GM12878 (cell line): ENCODE results near the gene DLL1. TPM values are rescaled to one million over a fixed set of nuclear protein-coding genes. Genes with fewer than 3 reads are reported as not detected.

Experiments used
- ATAC-seq: fragments of 200-7000 bp; cut with Tn5 transposase; 3 replicates; pipeline ENCODE4 v1.9.1; 2020; ENCODE audit warnings: mild to moderate bottlenecking, moderate library complexity
- BruUV-seq: library from RNA; stranded (reverse); fragments of 400-500 nt; replicated peaks from 2 replicates; lab custom pipeline; 2021; lab: Mats Ljungman, UMichigan
- CTCF ChIA-PET: fragments of 300-600 bp; sonication (Branson Sonifier 250); formaldehyde crosslinking; extraction: SDS; loops from one replicate; lab custom pipeline; 2021; ENCODE audit warnings: inconsistent platforms; lab: Yijun Ruan, JAX
- POLR2A ChIA-PET: fragments of 350-600 bp; formaldehyde crosslinking; extraction: SDS; loops from one replicate; lab custom pipeline; 2021; ENCODE audit warnings: inconsistent platforms; lab: Charles Lee
- RAD21 ChIA-PET: fragments of 300-600 bp; sonication (Branson Sonifier 250); formaldehyde crosslinking; loops from one replicate; lab custom pipeline; 2023; ENCODE audit warnings: antibody characterized with exemption; ENCODE audit not compliant: unreplicated experiment; lab: Charles Lee
- SMC1A ChIA-PET: fragments of 300-600 bp; sonication (Branson Sonifier 250); formaldehyde crosslinking; loops from one replicate; lab custom pipeline; 2023; ENCODE audit not compliant: unreplicated experiment, uncharacterized antibody; lab: Charles Lee
- DNase-seq: peaks from one replicate; pipeline ENCODE4 v3.0.0-alpha.2; 2011; ENCODE audit warnings: low read depth, low spot score
- FAIRE-seq: peaks from 3 replicates; lab custom pipeline; 2011; peaks lifted over from hg19 to GRCh38; lab: Jason Lieb, UNC
- H2AFZ ChIP-seq: 2 replicates; pipeline ENCODE4 v1.6.0; 2011; ENCODE audit warnings: low read depth, low read length, control low read depth; ENCODE audit not compliant: control insufficient read depth
- H3K27ac ChIP-seq: 2 replicates; pipeline ENCODE4 v1.5.1; 2011; ENCODE audit warnings: control low read depth; ENCODE audit not compliant: control insufficient read depth, insufficient read depth
- H3K27me3 ChIP-seq, 2 experiments: replicated peaks in 1 of 2; 2 replicates each; pipeline versions ENCODE4 v1.6.0 to v1.6.1; 2011; ENCODE audit warnings: low read length in 1 of 2; ENCODE audit not compliant: control insufficient read depth in 2 of 2, insufficient read depth in 2 of 2
- H3K36me3 ChIP-seq, 2 experiments: 2 replicates each; pipeline ENCODE4 v1.5.1; 2011; ENCODE audit warnings: low read length in 1 of 2; ENCODE audit not compliant: control insufficient read depth in 2 of 2, insufficient read depth in 2 of 2
- H3K4me1 ChIP-seq: 2 replicates; pipeline ENCODE4 v1.6.1; 2011; ENCODE audit warnings: mild to moderate bottlenecking, low read length, moderate library complexity, mixed read lengths; ENCODE audit not compliant: control insufficient read depth, insufficient read depth
- H3K4me2 ChIP-seq: 2 replicates; pipeline ENCODE4 v1.6.0; 2011; ENCODE audit warnings: control low read depth; ENCODE audit not compliant: control insufficient read depth, insufficient read depth
- H3K4me3 ChIP-seq: fragments of 200-600 bp; sonication (generic); 2 replicates; pipeline ENCODE4 v1.5.1; 2016
- H3K79me2 ChIP-seq: 2 replicates; pipeline ENCODE4 v1.6.0; 2011; ENCODE audit warnings: low read length; ENCODE audit not compliant: control insufficient read depth, insufficient read depth
- H3K9ac ChIP-seq: 2 replicates; pipeline ENCODE4 v1.8.0; 2011; ENCODE audit warnings: low read length, control low read depth, mixed read lengths; ENCODE audit not compliant: control insufficient read depth, insufficient read depth
- H3K9me3 ChIP-seq: replicated peaks from 3 replicates; pipeline ENCODE4 v1.5.1; 2011; ENCODE audit warnings: mild to moderate bottlenecking, low read length; ENCODE audit not compliant: control insufficient read depth, insufficient read depth
- H4K20me1 ChIP-seq: 2 replicates; pipeline ENCODE4 v1.6.0; 2011; ENCODE audit not compliant: control insufficient read depth, insufficient read depth
- BHLHE40 ChIP-seq, 2 experiments: fragments of 450-650 bp in 1 of 2; IDR thresholded peaks; 2 replicates each; pipeline ENCODE4 v1.6.1; 2011 to 2017; ENCODE audit warnings: low read depth in 2 of 2, borderline replicate concordance in 1 of 2, improper control_type of control experiment in 1 of 2, low read length in 1 of 2, mild to moderate bottlenecking in 1 of 2
- E2F8 ChIP-seq: fragments of 450-650 bp; IDR thresholded peaks from 2 replicates; pipeline ENCODE4 v1.6.1; 2018; ENCODE audit warnings: mild to moderate bottlenecking, low read depth, moderate library complexity; ENCODE audit not compliant: partially characterized antibody
- EP300 ChIP-seq, 2 experiments: fragments of 150-350 bp in 1 of 2; IDR thresholded peaks; 2 replicates each; pipeline ENCODE4 v1.6.1; 2011 to 2012; ENCODE audit warnings: low read depth in 2 of 2, low read length in 2 of 2, borderline replicate concordance in 1 of 2, improper control_type of control experiment in 1 of 2, inconsistent platforms in 1 of 2; ENCODE audit not compliant: control insufficient read depth in 1 of 2
- IRF4 ChIP-seq: IDR thresholded peaks from 2 replicates; pipeline ENCODE4 v1.6.1; 2011; ENCODE audit warnings: low read depth, low read length
- LARP7 ChIP-seq: fragments of 450-650 bp; IDR thresholded peaks from 2 replicates; pipeline ENCODE4 v1.6.1; 2017; ENCODE audit warnings: mild to moderate bottlenecking
- RAD51 ChIP-seq: fragments of 450-650 bp; IDR thresholded peaks from 2 replicates; pipeline ENCODE4 v1.6.1; 2016; ENCODE audit warnings: moderate library complexity, mild to moderate bottlenecking, inconsistent platforms
- STAT3 ChIP-seq: IDR thresholded peaks from 2 replicates; pipeline ENCODE4 v1.6.1; 2011; ENCODE audit warnings: low read depth, low read length, improper control_type of control experiment
- ZBTB40 ChIP-seq: fragments of 450-650 bp; IDR thresholded peaks from 2 replicates; pipeline ENCODE4 v1.6.1; 2016; ENCODE audit warnings: mild to moderate bottlenecking, moderate library complexity, borderline replicate concordance
- ZNF274 ChIP-seq: IDR thresholded peaks from one replicate; pipeline ENCODE4 v1.8.0; 2011; ENCODE audit not compliant: insufficient read length, insufficient read depth
- ZNF622 ChIP-seq: fragments of 450-650 bp; IDR thresholded peaks from 2 replicates; pipeline ENCODE4 v1.6.1; 2017; ENCODE audit warnings: mild to moderate bottlenecking, inconsistent platforms
- WGBS: methylation state at CpG from one replicate; pipeline ENCODE4 v1.1.6; 2016; ENCODE audit warnings: low lambda C conversion rate; ENCODE audit not compliant: insufficient replicate concordance, insufficient coverage; ENCODE audit errors: missing lambda C conversion rate; 5-methylcytosine and 5-hydroxymethylcytosine counted together
- in situ Hi-C: fragments of 300-500 bp; cut with MboI; formaldehyde crosslinking; loops from 9 replicates; pipeline ENCODE4 v1.14.3; 2018; ENCODE audit warnings: mixed read lengths
- intact Hi-C: fragments of 100-400 bp; cut with micrococcal nuclease; formaldehyde crosslinking; loops from one replicate; pipeline ENCODE4 v1.14.2; 2022; ENCODE audit not compliant: unreplicated experiment
- polyA plus RNA-seq, 11 experiments: library from polyadenylated mRNA; depleted of rRNA in 4 of 11; unstranded in 6 of 11; stranded (reverse) in 5 of 11; fragments of >200 nt; fragmentation: Nextera tagmentation in 4 of 11; fragmentation: Illumina TruSeq in 1 of 11; extraction: Ambion mirVana in 4 of 11; extraction: Trizol in 1 of 11; gene quantifications; 1 replicate in 1 of 11; 2 replicates in 10 of 11; pipeline versions ENCODE4 v1.2.1 to v1.2.3, GENCODE V29; 2011 to 2016; ENCODE audit warnings: inconsistent platforms in 2 of 11, missing spikeins in 2 of 11, low read depth in 1 of 11
- total RNA-seq, 4 experiments: library from RNA; depleted of rRNA in 3 of 4; stranded (reverse); fragments of >200 nt in 3 of 4; fragmentation: Illumina TruSeq in 1 of 4; extraction: Trizol in 1 of 4; gene quantifications; 2 replicates each; pipeline versions ENCODE4 v1.2.1 to v1.2.3, GENCODE V29; 2013 to 2021
- TF ChIP-seq, protein P1 (sequence below): fragments of 450-650 bp; formaldehyde crosslinking; IDR thresholded peaks from 2 replicates; pipeline ENCODE4 v1.4.0; 2020; ENCODE audit warnings: mild to moderate bottlenecking, moderate library complexity

Gene DLL1
- total and polyA plus RNA-seq, 10 of the 15 experiments (the other 5 are each of a cell fraction or from before 2014, with no cell fraction given): 0.02 to 0.80 (median 0.19) TPM

GRCh38 chr6:170243791-170244291 is 47.0 kb downstream of the DLL1 start:
- Histone ChIP-seq H3K4me3 (no peak overlapping the region), H3K36me3 (no peaks in the 10 kb centered on the region), H2AFZ (no peak overlapping the region), H3K27ac (no peak overlapping the region), H3K79me2 (no peaks in the 10 kb centered on the region), H3K9me3 (no peaks in the 10 kb centered on the region), H3K27me3 (no peaks in the 10 kb centered on the region), H3K9ac (no peak overlapping the region), H3K4me1 (no peaks in the 10 kb centered on the region), H4K20me1 (no peaks in the 10 kb centered on the region), H3K4me2 (no peak overlapping the region)
- POLR2A ChIA-PET: no interaction called here
- no peak for TF ChIP-seq E2F8
- TF ChIP-seq LARP7: no peak
- no peak for TF ChIP-seq IRF4
- no peak for TF ChIP-seq ZBTB40
- no peak for TF ChIP-seq ZNF274
- TF ChIP-seq, protein P1, sequence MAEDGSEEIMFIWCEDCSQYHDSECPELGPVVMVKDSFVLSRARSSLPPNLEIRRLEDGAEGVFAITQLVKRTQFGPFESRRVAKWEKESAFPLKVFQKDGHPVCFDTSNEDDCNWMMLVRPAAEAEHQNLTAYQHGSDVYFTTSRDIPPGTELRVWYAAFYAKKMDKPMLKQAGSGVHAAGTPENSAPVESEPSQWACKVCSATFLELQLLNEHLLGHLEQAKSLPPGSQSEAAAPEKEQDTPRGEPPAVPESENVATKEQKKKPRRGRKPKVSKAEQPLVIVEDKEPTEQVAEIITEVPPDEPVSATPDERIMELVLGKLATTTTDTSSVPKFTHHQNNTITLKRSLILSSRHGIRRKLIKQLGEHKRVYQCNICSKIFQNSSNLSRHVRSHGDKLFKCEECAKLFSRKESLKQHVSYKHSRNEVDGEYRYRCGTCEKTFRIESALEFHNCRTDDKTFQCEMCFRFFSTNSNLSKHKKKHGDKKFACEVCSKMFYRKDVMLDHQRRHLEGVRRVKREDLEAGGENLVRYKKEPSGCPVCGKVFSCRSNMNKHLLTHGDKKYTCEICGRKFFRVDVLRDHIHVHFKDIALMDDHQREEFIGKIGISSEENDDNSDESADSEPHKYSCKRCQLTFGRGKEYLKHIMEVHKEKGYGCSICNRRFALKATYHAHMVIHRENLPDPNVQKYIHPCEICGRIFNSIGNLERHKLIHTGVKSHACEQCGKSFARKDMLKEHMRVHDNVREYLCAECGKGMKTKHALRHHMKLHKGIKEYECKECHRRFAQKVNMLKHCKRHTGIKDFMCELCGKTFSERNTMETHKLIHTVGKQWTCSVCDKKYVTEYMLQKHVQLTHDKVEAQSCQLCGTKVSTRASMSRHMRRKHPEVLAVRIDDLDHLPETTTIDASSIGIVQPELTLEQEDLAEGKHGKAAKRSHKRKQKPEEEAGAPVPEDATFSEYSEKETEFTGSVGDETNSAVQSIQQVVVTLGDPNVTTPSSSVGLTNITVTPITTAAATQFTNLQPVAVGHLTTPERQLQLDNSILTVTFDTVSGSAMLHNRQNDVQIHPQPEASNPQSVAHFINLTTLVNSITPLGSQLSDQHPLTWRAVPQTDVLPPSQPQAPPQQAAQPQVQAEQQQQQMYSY (CRISPR knock-in tag): no peak
- no peak for TF ChIP-seq EP300 (IDR thresholded peaks at IDR 0.05; ENCODE audit: borderline replicate concordance in 1 of 2, control insufficient read depth in 1 of 2, low read depth in 2 of 2, low read length in 2 of 2)
- TF ChIP-seq ZNF622: no peak
- TF ChIP-seq STAT3: no peak
- no peak for TF ChIP-seq BHLHE40 (IDR thresholded peaks at IDR 0.05; ENCODE audit: borderline replicate concordance in 1 of 2, low read depth in 2 of 2, low read length in 1 of 2)
- no peak for TF ChIP-seq RAD51
- FAIRE-seq: no peak
- BruUV-seq: no TSS peak
- no peak for DNase-seq
- SMC1A ChIA-PET: no interaction called here
- WGBS: 64% methylated on average over 20 of the region's 21 CpGs
- intact Hi-C loops: no loop called here
- in situ Hi-C loops: no loop called here
- ATAC-seq: no peak
- CTCF ChIA-PET: interaction anchor here (0.9 kb wide), 1 partner anchor 74 kb away, joined by 3 read pairs; no protein-coding TSS in a partner anchor
- RAD21 ChIA-PET: no interaction called here
